Prostate gland (tissue), 2 donors: ENCODE data around the gene MEF2A. TPM values are rescaled to one million over a fixed set of nuclear protein-coding genes. Genes with fewer than 3 reads are reported as not detected.
"Not testable (repeated sequence)": the region's sequence is repeated elsewhere in the genome, so short reads cannot be mapped to it uniquely, and the experiment has no call there.

Experiments
- DNase-seq: peaks from one replicate; pipeline ENCODE4 v3.0.0-alpha.2; 2019; ENCODE audit warnings: low spot score
- H3K27ac ChIP-seq, 2 donors: fragments of 200-600 bp; sonication (generic); 2 replicates each; pipeline ENCODE4 v1.5.1; 2017 to 2019
- H3K27me3 ChIP-seq: fragments of 200-600 bp; sonication (generic); replicated peaks from 2 replicates; pipeline ENCODE4 v1.5.1; 2019; ENCODE audit not compliant: insufficient read depth
- H3K36me3 ChIP-seq, 2 donors: fragments of 200-600 bp; sonication (generic); 1 replicate in 1 of 2; 2 replicates in 1 of 2; pipeline versions ENCODE4 v1.5.1 to v1.8.1; 2017 to 2019
- H3K4me1 ChIP-seq: fragments of 200-600 bp; sonication (generic); replicated peaks from 2 replicates; pipeline ENCODE4 v1.5.1; 2019
- H3K4me3 ChIP-seq, 2 donors: fragments of 200-600 bp; sonication (generic); 2 replicates each; pipeline ENCODE4 v1.5.1; 2017 to 2019
- H3K9me3 ChIP-seq: fragments of 200-600 bp; sonication (generic); 2 replicates; pipeline ENCODE4 v1.5.1; 2017
- CTCF ChIP-seq, 4 experiments: fragments of 200-600 bp in 2 of 4; fragments of 450-650 bp in 2 of 4; sonication (generic) in 2 of 4; IDR thresholded peaks; 1 replicate in 3 of 4; 2 replicates in 1 of 4; pipeline ENCODE4 v1.5.1; 2016 to 2019; ENCODE audit warnings: antibody characterized with exemption in 4 of 4, mild to moderate bottlenecking in 2 of 4, moderate library complexity in 2 of 4
- POLR2A ChIP-seq: fragments of 450-650 bp; IDR thresholded peaks from one replicate; pipeline ENCODE4 v1.6.1; 2016; ENCODE audit warnings: antibody characterized with exemption, mild to moderate bottlenecking
- POLR2AphosphoS5 ChIP-seq: sonication (generic); formaldehyde crosslinking; IDR thresholded peaks from one replicate; pipeline ENCODE4 v1.6.1; 2017; ENCODE audit warnings: antibody characterized with exemption
- WGBS: methylation state at CpG from one replicate; pipeline ENCODE4 v1.1.5; 2018; 5-methylcytosine and 5-hydroxymethylcytosine counted together
- intact Hi-C: fragments of 100-400 bp; cut with DNase I; formaldehyde crosslinking; loops from one replicate; pipeline ENCODE4 v1.14.2; 2022
- total RNA-seq, 2 donors: library from RNA; depleted of rRNA; stranded (reverse); fragments of >200 nt; gene quantifications; one replicate each; pipeline ENCODE4 v1.1.0, GENCODE V29; 2016

The MEF2A gene
- total RNA-seq, 2 donors from 2014 or later: 40.1 to 68.0 TPM

GRCh38 chr15:99657996-99658395 lies 92.2 kb downstream of the MEF2A start:
- 95% methylated on average over 2 of the region's 2 CpGs for WGBS
- no peak overlapping the region for H3K27ac ChIP-seq
- no peaks in the 10 kb centered on the region for H3K9me3 ChIP-seq
- no peak overlapping the region for H3K4me3 ChIP-seq
- H3K27me3 ChIP-seq: no peaks in the 10 kb centered on the region
- intact Hi-C loops: no loop called here
- H3K36me3 ChIP-seq: no peaks in the 10 kb centered on the region
- DNase-seq: no peak
- TF ChIP-seq POLR2AphosphoS5 (no peak), POLR2A (no peak), CTCF (IDR thresholded peaks at IDR 0.05) (no peak)
- no peaks in the 10 kb centered on the region for H3K4me1 ChIP-seq

- no peaks in the 10 kb centered on the region for H3K4me1 ChIP-seq
- intact Hi-C loops: no loop called here
- H3K27ac ChIP-seq: no peak overlapping the region
- 76% methylated on average over 2 of the region's 2 CpGs for WGBS
- no peaks in the 10 kb centered on the region for H3K9me3 ChIP-seq
- no peaks in the 10 kb centered on the region for H3K36me3 ChIP-seq
- no peaks in the 10 kb centered on the region for H3K27me3 ChIP-seq
- no peak overlapping the region for H3K4me3 ChIP-seq
- TF ChIP-seq CTCF (IDR thresholded peaks at IDR 0.05) (no peak), POLR2A (no peak), POLR2AphosphoS5 (no peak)
- DNase-seq: no peak
Observed at GRCh38 chr15:99662903-99663302, 97.1 kb downstream of the MEF2A start.

- H3K9me3 ChIP-seq, H3K4me3 ChIP-seq, H3K4me1 ChIP-seq, H3K27ac ChIP-seq, intact Hi-C loops, H3K27me3 ChIP-seq, DNase-seq, H3K36me3 ChIP-seq: not testable (repeated sequence)
- WGBS: 96% methylated on average over 6 of the region's 6 CpGs
Observed at GRCh38 chr15:99666073-99666472, 100.3 kb downstream of the MEF2A start.

- TF ChIP-seq CTCF (IDR thresholded peaks at IDR 0.05) (no peak), POLR2A (no peak), POLR2AphosphoS5 (no peak)
- no peak overlapping the region for H3K4me3 ChIP-seq
- no peaks in the 10 kb centered on the region for H3K9me3 ChIP-seq
- H3K36me3 ChIP-seq: no peaks in the 10 kb centered on the region
- DNase-seq: no peak
- no peaks in the 10 kb centered on the region for H3K4me1 ChIP-seq
- intact Hi-C loops: no loop called here
- H3K27me3 ChIP-seq: no peaks in the 10 kb centered on the region
- 88% methylated on average over 2 of the region's 2 CpGs for whole genome bisulfite sequencing
- H3K27ac ChIP-seq: peak overlapping the region in 1 of 2 donors; percentile 55
Observed at GRCh38 chr15:99668533-99669182, 102.9 kb downstream of the MEF2A start.

- no peaks in the 10 kb centered on the region for H3K27me3 ChIP-seq
- no peak for TF ChIP-seq CTCF (IDR thresholded peaks at IDR 0.05)
- TF ChIP-seq POLR2A: no peak
- peak; percentile 66 for TF ChIP-seq POLR2AphosphoS5
- WGBS: 56% methylated on average over 1 of the region's 1 CpG
- no peaks in the 10 kb centered on the region for H3K4me1 ChIP-seq
- H3K4me3 ChIP-seq: no peak overlapping the region
- intact Hi-C loops: no loop called here
- no peak overlapping the region for H3K27ac ChIP-seq
- H3K36me3 ChIP-seq: no peaks in the 10 kb centered on the region
- no peak for DNase-seq
- H3K9me3 ChIP-seq: no peaks in the 10 kb centered on the region
Observed at GRCh38 chr15:99669250-99669649, 103.5 kb downstream of the MEF2A start.
